HepG2 (cell line): ENCODE results near the gene CNOT10. TPM values are rescaled to one million over a fixed set of nuclear protein-coding genes. Genes with fewer than 3 reads are reported as not detected.

Experiments used
- AHR ChIP-seq: IDR thresholded peaks from 2 replicates; pipeline ENCODE4 v1.6.1; 2018; ENCODE audit warnings: missing genetic modification reagents, missing compliant biosample characterization
- EED ChIP-seq: sonication (generic); formaldehyde crosslinking; IDR thresholded peaks from 2 replicates; pipeline ENCODE4 v1.5.0; 2020; ENCODE audit warnings: mild to moderate bottlenecking, missing genetic modification reagents
- ELF1 ChIP-seq: sonication (generic); formaldehyde crosslinking; IDR thresholded peaks from 2 replicates; pipeline ENCODE4 v1.4.0; 2020; ENCODE audit warnings: missing genetic modification reagents
- GABPB1 ChIP-seq: IDR thresholded peaks from 2 replicates; pipeline ENCODE4 v1.6.1; 2016; ENCODE audit warnings: mild to moderate bottlenecking, missing genetic modification reagents, moderate library complexity, missing compliant biosample characterization
- HDAC6 ChIP-seq: fragments of 200-600 bp; sonication (generic); IDR thresholded peaks from 2 replicates; pipeline ENCODE4 v1.7.0; 2017; ENCODE audit warnings: mild to moderate bottlenecking, antibody characterized with exemption, low read length, low read depth
- HMG20A ChIP-seq: IDR thresholded peaks from 2 replicates; pipeline ENCODE4 v1.6.1; 2016; ENCODE audit warnings: borderline replicate concordance
- KLF12 ChIP-seq: sonication (generic); formaldehyde crosslinking; IDR thresholded peaks from 2 replicates; pipeline ENCODE4 v1.4.0; 2020; ENCODE audit warnings: missing genetic modification reagents, borderline replicate concordance
- MATR3 ChIP-seq: sonication (generic); formaldehyde crosslinking; IDR thresholded peaks from 2 replicates; pipeline ENCODE4 v1.4.0; 2020; ENCODE audit warnings: missing genetic modification reagents
- MIER2 ChIP-seq: IDR thresholded peaks from 2 replicates; pipeline ENCODE4 v1.6.1; 2016; ENCODE audit warnings: missing biosample characterization, missing genetic modification reagents
- NFKBIZ ChIP-seq: IDR thresholded peaks from 2 replicates; pipeline ENCODE4 v1.6.1; 2018; ENCODE audit warnings: missing genetic modification reagents, missing compliant biosample characterization
- RAD51 ChIP-seq: fragments of 450-650 bp; IDR thresholded peaks from 2 replicates; pipeline ENCODE4 v1.6.1; 2016; ENCODE audit warnings: borderline replicate concordance
- RFX3 ChIP-seq: IDR thresholded peaks from 2 replicates; pipeline ENCODE4 v1.6.1; 2016; ENCODE audit warnings: missing biosample characterization, missing genetic modification reagents
- ZKSCAN1 ChIP-seq: fragments of 150-350 bp; IDR thresholded peaks from 2 replicates; pipeline ENCODE4 v1.6.1; 2014; ENCODE audit warnings: low read length
- ZNF138 ChIP-seq: sonication (generic); formaldehyde crosslinking; IDR thresholded peaks from 2 replicates; pipeline ENCODE4 v1.5.0; 2020; ENCODE audit warnings: mild to moderate bottlenecking, low read depth, missing genetic modification reagents
- ZNF44 ChIP-seq: sonication (generic); formaldehyde crosslinking; IDR thresholded peaks from 2 replicates; pipeline ENCODE4 v1.5.1; 2020; ENCODE audit warnings: mild to moderate bottlenecking, missing genetic modification reagents
- ZNF441 ChIP-seq: sonication (generic); formaldehyde crosslinking; IDR thresholded peaks from 2 replicates; pipeline ENCODE4 v1.7.0; 2021; ENCODE audit warnings: missing genetic modification reagents, borderline replicate concordance
- ZNF724P ChIP-seq: sonication (generic); formaldehyde crosslinking; IDR thresholded peaks from 2 replicates; pipeline ENCODE4 v1.8.0; 2022; ENCODE audit warnings: missing genetic modification reagents, borderline replicate concordance
- ZNF782 ChIP-seq: sonication (generic); formaldehyde crosslinking; IDR thresholded peaks from 2 replicates; pipeline ENCODE4 v1.4.0; 2020; ENCODE audit warnings: missing genetic modification reagents, mild to moderate bottlenecking, borderline replicate concordance
- polyA plus RNA-seq, 8 experiments: library from polyadenylated mRNA; depleted of rRNA in 3 of 8; stranded (reverse) in 7 of 8; unstranded in 1 of 8; fragments of >200 nt; fragmentation: Illumina TruSeq in 4 of 8; extraction: Trizol in 4 of 8; gene quantifications; 2 replicates each; pipeline versions ENCODE4 v1.2.1 to v1.2.3, GENCODE V29; 2011 to 2016; ENCODE audit warnings: low read depth in 4 of 8, missing spikeins in 1 of 8, mixed read lengths in 1 of 8; ENCODE audit not compliant: insufficient read depth in 1 of 8
- total RNA-seq, 5 experiments: library from RNA; depleted of rRNA; stranded (reverse); fragments of >200 nt; fragmentation: Illumina TruSeq; extraction: Trizol; gene quantifications; 2 replicates each; pipeline ENCODE4 v1.2.3, GENCODE V29; 2016; ENCODE audit warnings: low read depth in 1 of 5
- TF ChIP-seq, protein P1 (sequence below): IDR thresholded peaks from 2 replicates; pipeline ENCODE4 v1.6.1; 2016
- TF ChIP-seq, protein P2 (sequence below): sonication (generic); formaldehyde crosslinking; IDR thresholded peaks from 2 replicates; pipeline ENCODE4 v1.4.0; 2020; ENCODE audit warnings: missing genetic modification reagents
- TF ChIP-seq, protein P3 (sequence below): sonication (generic); formaldehyde crosslinking; IDR thresholded peaks from 2 replicates; pipeline ENCODE4 v1.4.0; 2020; ENCODE audit warnings: mild to moderate bottlenecking, low read depth, missing genetic modification reagents
- TF ChIP-seq, protein P4 (sequence below), 2 experiments: sonication (generic) in 1 of 2; formaldehyde crosslinking in 1 of 2; IDR thresholded peaks; 2 replicates each; pipeline versions ENCODE4 v1.6.1 to v1.9.0; 2014 to 2022; ENCODE audit warnings: antibody characterized with exemption in 1 of 2, borderline replicate concordance in 1 of 2, inconsistent platforms in 1 of 2, low read depth in 1 of 2, missing genetic modification reagents in 1 of 2

CNOT10 gene
- total and polyA plus RNA-seq, 2 of the 13 experiments (the other 11 are each of a cell fraction or from before 2014, with no cell fraction given) = 21.2 to 34.1 TPM

DNA sequence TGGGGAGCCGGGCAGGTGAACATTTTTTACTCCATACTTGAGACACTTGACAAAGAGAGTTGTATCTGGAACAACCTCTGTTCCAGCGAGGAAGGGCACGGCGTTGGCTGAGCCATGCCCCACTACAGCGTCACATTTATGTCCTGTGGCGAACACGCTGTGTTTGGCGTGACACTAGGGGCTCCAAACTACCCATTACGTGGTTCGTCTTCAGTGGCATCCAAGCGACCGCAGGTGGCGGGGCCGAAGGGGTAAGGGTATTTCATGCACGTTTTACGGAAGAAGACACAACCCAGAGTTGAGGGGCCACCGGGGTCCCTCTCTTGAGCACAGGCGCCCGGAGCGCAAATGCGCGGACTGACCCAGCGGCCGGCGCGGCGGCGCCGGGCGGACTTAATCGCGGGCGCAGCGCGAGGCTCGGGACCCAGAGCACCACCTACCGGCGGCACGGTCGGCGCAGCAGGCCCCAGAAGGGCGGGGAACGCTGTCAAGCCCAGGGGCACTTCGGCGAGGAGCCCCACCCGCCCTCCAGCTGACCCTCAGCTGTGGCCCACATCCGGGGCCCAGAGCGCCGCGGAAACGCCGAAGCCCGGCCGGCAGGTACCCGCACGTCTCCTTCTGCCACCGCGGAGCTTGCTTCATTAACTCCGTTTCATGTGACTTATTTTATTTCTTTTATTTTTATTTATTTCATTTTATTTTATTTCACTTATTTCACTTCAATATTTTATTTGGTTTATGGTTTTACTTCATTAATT lies 96.4 kb downstream of the CNOT10 start (continued):
- TF ChIP-seq, protein P1, sequence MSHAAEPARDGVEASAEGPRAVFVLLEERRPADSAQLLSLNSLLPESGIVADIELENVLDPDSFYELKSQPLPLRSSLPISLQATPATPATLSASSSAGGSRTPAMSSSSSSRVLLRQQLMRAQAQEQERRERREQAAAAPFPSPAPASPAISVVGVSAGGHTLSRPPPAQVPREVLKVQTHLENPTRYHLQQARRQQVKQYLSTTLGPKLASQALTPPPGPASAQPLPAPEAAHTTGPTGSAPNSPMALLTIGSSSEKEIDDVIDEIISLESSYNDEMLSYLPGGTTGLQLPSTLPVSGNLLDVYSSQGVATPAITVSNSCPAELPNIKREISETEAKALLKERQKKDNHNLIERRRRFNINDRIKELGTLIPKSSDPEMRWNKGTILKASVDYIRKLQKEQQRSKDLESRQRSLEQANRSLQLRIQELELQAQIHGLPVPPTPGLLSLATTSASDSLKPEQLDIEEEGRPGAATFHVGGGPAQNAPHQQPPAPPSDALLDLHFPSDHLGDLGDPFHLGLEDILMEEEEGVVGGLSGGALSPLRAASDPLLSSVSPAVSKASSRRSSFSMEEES (CRISPR knock-in tag) = peak; percentile 30; the same call in 1 of the 2 replicates
- no peak for TF ChIP-seq MATR3
- TF ChIP-seq ZKSCAN1 = no peak
- no peak; the same call in 1 of the 2 replicates for TF ChIP-seq AHR (CRISPR knock-in tag)
- TF ChIP-seq ZNF441 (CRISPR knock-in tag) = peak; percentile 40; the same call in 1 of the 2 replicates
- no peak for TF ChIP-seq HDAC6
- TF ChIP-seq, protein P2, sequence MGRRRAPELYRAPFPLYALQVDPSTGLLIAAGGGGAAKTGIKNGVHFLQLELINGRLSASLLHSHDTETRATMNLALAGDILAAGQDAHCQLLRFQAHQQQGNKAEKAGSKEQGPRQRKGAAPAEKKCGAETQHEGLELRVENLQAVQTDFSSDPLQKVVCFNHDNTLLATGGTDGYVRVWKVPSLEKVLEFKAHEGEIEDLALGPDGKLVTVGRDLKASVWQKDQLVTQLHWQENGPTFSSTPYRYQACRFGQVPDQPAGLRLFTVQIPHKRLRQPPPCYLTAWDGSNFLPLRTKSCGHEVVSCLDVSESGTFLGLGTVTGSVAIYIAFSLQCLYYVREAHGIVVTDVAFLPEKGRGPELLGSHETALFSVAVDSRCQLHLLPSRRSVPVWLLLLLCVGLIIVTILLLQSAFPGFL (CRISPR knock-in tag) = no peak
- no peak for TF ChIP-seq ZNF44 (CRISPR knock-in tag)
- no peak for TF ChIP-seq NFKBIZ (CRISPR knock-in tag)
- no peak for TF ChIP-seq ZNF724P (CRISPR knock-in tag)
- no peak; the same call in 1 of the 2 replicates for TF ChIP-seq HMG20A (CRISPR knock-in tag)
- TF ChIP-seq GABPB1 (CRISPR knock-in tag) = peak; percentile 89
- peak; percentile 24 for TF ChIP-seq ELF1
- TF ChIP-seq ZNF138 = no peak
- no peak for TF ChIP-seq ZNF782 (CRISPR knock-in tag)
- TF ChIP-seq KLF12 (CRISPR knock-in tag) = peak; percentile 73; the same call in 1 of the 2 replicates
- no peak for TF ChIP-seq MIER2 (CRISPR knock-in tag)
- TF ChIP-seq EED (CRISPR knock-in tag) = no peak
- no peak for TF ChIP-seq RFX3 (CRISPR knock-in tag)
- no peak for TF ChIP-seq RAD51
- TF ChIP-seq, protein P3, sequence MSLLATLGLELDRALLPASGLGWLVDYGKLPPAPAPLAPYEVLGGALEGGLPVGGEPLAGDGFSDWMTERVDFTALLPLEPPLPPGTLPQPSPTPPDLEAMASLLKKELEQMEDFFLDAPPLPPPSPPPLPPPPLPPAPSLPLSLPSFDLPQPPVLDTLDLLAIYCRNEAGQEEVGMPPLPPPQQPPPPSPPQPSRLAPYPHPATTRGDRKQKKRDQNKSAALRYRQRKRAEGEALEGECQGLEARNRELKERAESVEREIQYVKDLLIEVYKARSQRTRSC = no peak
- TF ChIP-seq, protein P4, sequence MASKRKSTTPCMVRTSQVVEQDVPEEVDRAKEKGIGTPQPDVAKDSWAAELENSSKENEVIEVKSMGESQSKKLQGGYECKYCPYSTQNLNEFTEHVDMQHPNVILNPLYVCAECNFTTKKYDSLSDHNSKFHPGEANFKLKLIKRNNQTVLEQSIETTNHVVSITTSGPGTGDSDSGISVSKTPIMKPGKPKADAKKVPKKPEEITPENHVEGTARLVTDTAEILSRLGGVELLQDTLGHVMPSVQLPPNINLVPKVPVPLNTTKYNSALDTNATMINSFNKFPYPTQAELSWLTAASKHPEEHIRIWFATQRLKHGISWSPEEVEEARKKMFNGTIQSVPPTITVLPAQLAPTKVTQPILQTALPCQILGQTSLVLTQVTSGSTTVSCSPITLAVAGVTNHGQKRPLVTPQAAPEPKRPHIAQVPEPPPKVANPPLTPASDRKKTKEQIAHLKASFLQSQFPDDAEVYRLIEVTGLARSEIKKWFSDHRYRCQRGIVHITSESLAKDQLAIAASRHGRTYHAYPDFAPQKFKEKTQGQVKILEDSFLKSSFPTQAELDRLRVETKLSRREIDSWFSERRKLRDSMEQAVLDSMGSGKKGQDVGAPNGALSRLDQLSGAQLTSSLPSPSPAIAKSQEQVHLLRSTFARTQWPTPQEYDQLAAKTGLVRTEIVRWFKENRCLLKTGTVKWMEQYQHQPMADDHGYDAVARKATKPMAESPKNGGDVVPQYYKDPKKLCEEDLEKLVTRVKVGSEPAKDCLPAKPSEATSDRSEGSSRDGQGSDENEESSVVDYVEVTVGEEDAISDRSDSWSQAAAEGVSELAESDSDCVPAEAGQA (IDR thresholded peaks at IDR 0.05; ENCODE audit: low read depth) = no peak
- TF ChIP-seq, protein P4 (CRISPR knock-in tag; IDR thresholded peaks at IDR 0.05; ENCODE audit: borderline replicate concordance) = no peak
